Stimulated activated CD8-positive, alpha-beta memory T cell treated with anti-CD3 and anti-CD28 coated beads, Interleukin-4, amount 100 ng/mL, for 4 hours (primary cell): ENCODE results near the gene SPACDR.

Source experiments
- DNase-seq, 2 donors: peaks; one replicate each; pipeline ENCODE4 v3.0.0-alpha.2; 2020; ENCODE audit warnings: low read depth in 2 of 2, low spot score in 1 of 2

SPACDR gene

DNA sequence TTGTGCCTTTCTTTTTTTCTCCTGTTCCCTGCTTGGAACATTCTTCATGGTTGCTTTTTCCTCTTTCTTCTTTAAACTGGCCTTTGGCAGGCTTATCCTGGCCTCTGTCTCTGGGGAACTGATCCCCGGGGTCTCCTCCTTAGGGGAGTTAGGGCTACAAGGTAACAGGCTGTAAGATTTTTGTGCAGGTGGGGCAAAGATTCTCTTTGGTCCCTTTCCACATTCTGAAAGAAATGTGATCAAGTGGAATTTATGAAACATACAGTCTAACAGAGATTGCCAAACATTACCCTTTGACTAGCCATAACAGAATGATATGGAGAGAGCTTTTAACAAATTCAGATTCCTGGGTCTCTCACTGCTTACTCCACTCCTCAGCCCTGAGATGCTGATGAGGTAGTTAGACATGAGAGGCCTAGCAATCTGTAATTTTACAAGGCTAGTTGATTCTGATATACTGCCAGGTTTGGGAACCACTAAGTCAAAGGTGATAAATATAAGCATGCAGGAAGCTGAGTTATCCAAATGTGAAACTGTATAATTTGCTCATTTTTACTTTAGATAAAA lies 44.3 kb downstream of the SPACDR start:
- DNase-seq = no peak

DNA sequence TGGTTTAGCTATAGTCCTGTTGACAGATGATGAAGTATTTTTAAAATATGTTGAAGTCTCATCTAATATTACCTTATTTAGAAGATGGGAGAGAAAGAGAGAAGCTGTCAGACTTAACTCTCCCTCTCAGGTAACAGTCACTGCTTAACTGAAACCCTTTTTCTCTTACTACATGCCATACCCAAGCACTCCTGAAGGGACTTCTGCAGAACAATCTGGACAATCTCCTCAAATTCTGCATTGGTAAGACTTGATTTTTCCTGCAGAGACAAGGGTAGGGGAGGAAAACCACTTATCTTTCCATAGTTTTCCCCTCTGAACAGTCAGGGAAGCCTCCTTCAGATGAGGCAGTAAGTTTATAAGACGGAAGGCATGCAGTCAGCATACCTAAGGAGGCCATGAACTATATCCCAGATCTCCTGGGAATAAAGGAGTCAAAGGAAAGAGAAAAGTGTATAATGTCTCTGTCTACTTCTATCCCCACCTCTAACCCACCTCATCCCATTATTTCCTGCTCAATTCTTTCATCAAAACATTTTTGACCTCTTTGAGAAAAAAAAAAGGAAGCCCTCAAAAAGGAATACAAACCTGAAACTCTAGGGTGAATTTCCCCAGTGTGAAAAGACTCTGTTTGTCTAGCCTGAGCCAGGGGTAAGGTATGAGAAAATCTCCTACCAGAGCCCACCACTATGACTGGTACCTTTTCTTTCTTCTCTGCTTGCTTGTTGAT lies 45.0 kb downstream of the SPACDR start:
- DNase-seq = no peak

DNA sequence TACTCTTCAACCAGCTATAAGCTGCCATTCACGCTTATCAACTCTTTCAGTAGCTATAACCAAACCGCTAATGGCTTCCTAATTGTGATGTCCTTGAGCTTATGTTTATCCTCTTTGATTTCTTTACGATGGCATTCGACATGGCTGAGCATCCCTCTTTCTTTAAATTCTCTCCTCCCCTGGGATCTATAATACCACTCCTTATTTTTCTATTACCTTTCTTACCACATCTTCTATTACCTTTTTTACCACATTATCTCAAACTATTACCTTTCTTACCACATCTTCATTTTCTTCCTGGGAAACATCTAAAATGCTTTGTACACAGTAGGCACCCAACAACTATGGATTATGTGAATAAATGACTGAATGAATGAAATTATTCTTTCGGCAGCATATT lies 48.6 kb downstream of the SPACDR start:
- DNase-seq = no peak

DNA sequence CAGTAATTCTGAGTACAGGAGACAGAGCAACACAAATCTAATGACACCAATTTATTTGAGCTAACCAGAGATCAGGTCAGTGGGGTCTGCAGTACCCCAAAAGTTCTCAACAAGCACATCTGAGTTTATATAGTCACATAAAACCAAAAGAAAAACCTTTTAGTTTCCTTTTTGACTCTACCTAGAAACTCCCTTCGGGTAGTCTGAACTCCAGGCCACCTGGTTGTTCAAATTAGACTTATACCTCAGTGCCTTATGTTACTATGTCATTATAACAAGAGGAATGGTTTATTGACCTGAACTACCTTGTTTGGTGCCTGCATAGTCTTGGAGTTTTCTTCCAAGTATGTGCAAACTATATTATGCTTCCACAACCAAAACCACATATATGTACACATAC lies 50.2 kb downstream of the SPACDR start:
- DNase-seq = no peak

DNA sequence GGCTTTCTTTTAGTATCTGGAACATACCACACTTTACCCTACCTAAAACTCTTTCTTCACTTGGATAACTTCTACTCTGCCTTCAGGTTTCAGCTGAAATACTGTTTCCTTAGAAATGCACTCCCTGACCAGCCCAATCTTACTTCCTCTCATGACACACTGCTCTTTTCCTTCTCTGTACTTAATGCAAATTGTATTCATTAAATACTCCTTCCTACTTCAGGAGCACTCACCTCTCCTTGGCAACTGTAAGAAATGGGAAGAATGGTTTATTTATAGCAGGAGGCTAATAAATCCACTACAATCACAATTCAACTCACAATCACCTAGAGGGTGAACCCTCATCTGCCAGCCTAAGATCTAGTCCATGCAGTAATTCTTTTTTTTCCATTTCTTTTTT lies 50.7 kb downstream of the SPACDR start:
- no peak for DNase-seq

DNA sequence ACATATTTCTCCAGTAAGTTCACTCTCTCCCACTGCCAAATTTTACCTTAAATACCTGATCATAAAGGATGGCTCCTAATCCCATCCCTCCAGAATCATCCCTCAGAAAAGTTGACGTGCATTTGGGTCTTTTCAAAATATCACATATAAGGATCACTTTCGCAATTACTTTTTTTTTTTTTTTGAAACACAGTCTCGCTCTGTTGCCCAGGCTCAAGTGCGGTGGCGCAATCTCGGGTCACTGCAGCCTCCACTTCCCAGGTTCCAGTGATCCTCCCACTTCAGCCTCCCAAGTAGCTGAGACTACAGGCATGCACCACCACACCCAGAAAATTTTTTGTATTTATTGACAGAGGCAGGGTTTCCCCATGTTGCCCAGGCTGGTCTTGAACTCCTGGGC lies 53.0 kb downstream of the SPACDR start:
- no peak for DNase-seq

DNA sequence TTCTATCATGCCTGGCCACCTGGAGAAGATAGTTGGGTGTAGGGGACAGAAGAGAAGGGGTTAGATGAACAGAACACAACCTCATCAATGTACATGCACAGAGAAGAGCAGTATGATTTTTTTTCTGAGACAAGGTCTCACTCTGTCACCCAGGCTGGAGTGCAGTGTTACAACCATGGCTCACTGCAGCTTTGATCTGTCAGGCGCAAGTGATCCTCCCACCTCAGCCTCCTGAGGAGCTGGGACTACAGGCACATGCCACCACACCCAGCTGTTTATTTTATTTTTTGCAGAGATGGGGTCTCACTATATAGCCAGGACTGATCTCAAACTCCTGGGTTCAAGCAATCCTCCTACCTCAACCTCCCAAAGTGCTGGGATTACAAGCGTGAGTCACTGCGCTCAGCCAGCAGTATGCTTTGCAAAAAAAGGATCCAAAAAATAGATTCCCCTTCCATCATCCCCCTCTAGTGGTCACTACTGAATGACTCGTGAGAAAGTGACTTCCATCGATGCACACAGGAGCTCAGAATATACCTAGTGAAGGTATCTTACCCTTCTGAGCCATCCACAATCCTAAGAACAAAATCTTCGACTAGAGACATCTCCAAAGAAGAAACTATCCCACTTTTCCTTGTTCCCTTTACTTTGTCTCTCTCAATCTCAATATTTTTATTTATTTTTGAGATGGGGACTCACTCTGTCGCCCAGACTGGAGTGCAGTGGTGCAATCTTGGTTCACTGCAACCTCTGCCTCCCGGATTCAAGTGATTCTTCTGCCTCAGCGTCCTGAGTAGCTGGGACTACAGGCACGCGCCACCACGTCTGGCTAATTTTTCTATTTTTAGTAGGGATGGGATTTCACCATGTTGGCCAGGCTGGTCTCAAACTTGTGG lies 56.5 kb downstream of the SPACDR start:
- no peak for DNase-seq

DNA sequence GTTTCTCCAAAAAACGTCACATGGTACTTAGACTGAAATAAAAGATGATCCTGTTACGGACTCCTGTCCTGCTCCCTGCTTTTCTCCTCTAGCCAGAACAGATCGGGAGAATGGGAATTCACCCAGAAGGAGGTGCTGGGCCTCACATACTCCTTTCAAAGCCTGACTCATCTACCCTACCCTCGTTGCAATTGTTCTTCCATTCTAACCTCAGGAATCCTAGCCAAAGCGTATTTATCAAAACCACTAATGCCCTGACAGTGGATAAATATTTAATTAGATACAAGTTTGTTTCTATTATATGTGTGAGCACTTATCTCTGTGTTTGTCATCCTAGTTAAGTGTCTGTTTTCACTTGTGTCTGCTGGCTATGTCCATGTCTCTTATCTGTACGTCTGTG lies 57.3 kb downstream of the SPACDR start:
- DNase-seq = no peak
